ENCODE results near the gene MTHFR.

The MTHFR gene

GRCh38 chr1:11802973-11803885, 2.5 kb downstream of the MTHFR start:
- DNase-seq (ENCODE audit: low read depth, low spot score) = peak; percentile 97
- in situ Hi-C loops (cut with HindIII; ENCODE audit: low sequenced_read_pairs) = no loop called here
- no peak for TF ChIP-seq CTCF (IDR thresholded peaks at IDR 0.05; ENCODE audit: low read depth, low read length)
- H3K4me3 ChIP-seq (ENCODE audit: low read depth, low read length) = peak overlapping the region; percentile 58

GRCh38 chr1:11802616-11802972, 3.2 kb downstream of the MTHFR start:
- no peak for DNase-seq (ENCODE audit: low read depth, low spot score)
- no peak for TF ChIP-seq CTCF (IDR thresholded peaks at IDR 0.05; ENCODE audit: low read depth, low read length)
- peak overlapping the region; percentile 58 for H3K4me3 ChIP-seq (ENCODE audit: low read depth, low read length)
- in situ Hi-C loops (cut with HindIII; ENCODE audit: low sequenced_read_pairs) = no loop called here

- DNase-seq (ENCODE audit: low read depth, low spot score) = no peak
- in situ Hi-C loops (cut with HindIII; ENCODE audit: low sequenced_read_pairs) = no loop called here
- no peak for TF ChIP-seq CTCF (IDR thresholded peaks at IDR 0.05; ENCODE audit: low read depth, low read length)
- H3K4me3 ChIP-seq (ENCODE audit: low read depth, low read length) = no peak overlapping the region
Observed at GRCh38 chr1:11800756-11801433, 4.9 kb downstream of the MTHFR start.

GRCh38 chr1:11800391-11800755, 5.4 kb downstream of the MTHFR start:
- no peak for DNase-seq (ENCODE audit: low read depth, low spot score)
- no peak for TF ChIP-seq CTCF (IDR thresholded peaks at IDR 0.05; ENCODE audit: low read depth, low read length)
- in situ Hi-C loops (cut with HindIII; ENCODE audit: low sequenced_read_pairs) = no loop called here
- H3K4me3 ChIP-seq (ENCODE audit: low read depth, low read length) = no peak overlapping the region

- no peak for TF ChIP-seq CTCF (IDR thresholded peaks at IDR 0.05; ENCODE audit: low read depth, low read length)
- in situ Hi-C loops (cut with HindIII; ENCODE audit: low sequenced_read_pairs) = no loop called here
- no peak overlapping the region for H3K4me3 ChIP-seq (ENCODE audit: low read depth, low read length)
- DNase-seq (ENCODE audit: low read depth, low spot score) = no peak
Observed at GRCh38 chr1:11799896-11800295, 5.9 kb downstream of the MTHFR start.

GRCh38 chr1:11799099-11799498, 6.7 kb downstream of the MTHFR start:
- in situ Hi-C loops (cut with HindIII; ENCODE audit: low sequenced_read_pairs) = no loop called here
- DNase-seq (ENCODE audit: low read depth, low spot score) = no peak
- no peak overlapping the region for H3K4me3 ChIP-seq (ENCODE audit: low read depth, low read length)
- TF ChIP-seq CTCF (IDR thresholded peaks at IDR 0.05; ENCODE audit: low read depth, low read length) = no peak

Measured in astrocyte of the spinal cord (primary cell).